Nephron (organoid): ENCODE measurements around the gene FOXA1.
A peak's percentile ranks its signal among the peaks of the same experiment; 100 is the strongest.

Experiments
- H3K27ac Mint-ChIP-seq, 3 experiments: 2 replicates each; pipeline ENCODE4 v1.8.0; 2020; ENCODE audit warnings: mixed read lengths in 3 of 3, mild to moderate bottlenecking in 2 of 3, moderate library complexity in 1 of 3
- H3K27me3 Mint-ChIP-seq: 2 replicates; pipeline ENCODE4 v1.8.0; 2021; ENCODE audit warnings: low read depth, mild to moderate bottlenecking, moderate library complexity, mixed read lengths
- H3K36me3 Mint-ChIP-seq: 2 replicates; pipeline ENCODE4 v1.8.0; 2020; ENCODE audit warnings: low read depth, mixed read lengths
- H3K4me1 Mint-ChIP-seq: 2 replicates; pipeline ENCODE4 v1.8.0; 2020; ENCODE audit warnings: mixed read lengths
- H3K4me3 Mint-ChIP-seq, 3 experiments: 2 replicates each; pipeline ENCODE4 v1.8.0; 2020; ENCODE audit warnings: mild to moderate bottlenecking in 3 of 3, mixed read lengths in 3 of 3, moderate library complexity in 2 of 3
- H3K9me3 Mint-ChIP-seq: 2 replicates; pipeline ENCODE4 v1.8.0; 2020; ENCODE audit warnings: mixed read lengths
- TF ChIP-seq, protein P1 (sequence below), 3 experiments: fragments of 200-600 bp; sonication (generic); IDR thresholded peaks; one replicate each; pipeline ENCODE4 v1.5.0; 2021; ENCODE audit warnings: antibody characterized with exemption in 3 of 3; ENCODE audit not compliant: unreplicated experiment in 3 of 3

FOXA1 gene

GRCh38 chr14:37585101-37585511 is 9.9 kb downstream of the FOXA1 start:
- Mint-ChIP-seq H3K4me1 (peaks cover 10% of the 10 kb centered on the region), H3K27ac (no peak overlapping the region), H3K27me3 (peaks cover 100% of the 10 kb centered on the region), H3K9me3 (peaks cover 3% of the 10 kb centered on the region), H3K36me3 (no peaks in the 10 kb centered on the region), H3K4me3 (no peak overlapping the region)
- TF ChIP-seq, protein P1, sequence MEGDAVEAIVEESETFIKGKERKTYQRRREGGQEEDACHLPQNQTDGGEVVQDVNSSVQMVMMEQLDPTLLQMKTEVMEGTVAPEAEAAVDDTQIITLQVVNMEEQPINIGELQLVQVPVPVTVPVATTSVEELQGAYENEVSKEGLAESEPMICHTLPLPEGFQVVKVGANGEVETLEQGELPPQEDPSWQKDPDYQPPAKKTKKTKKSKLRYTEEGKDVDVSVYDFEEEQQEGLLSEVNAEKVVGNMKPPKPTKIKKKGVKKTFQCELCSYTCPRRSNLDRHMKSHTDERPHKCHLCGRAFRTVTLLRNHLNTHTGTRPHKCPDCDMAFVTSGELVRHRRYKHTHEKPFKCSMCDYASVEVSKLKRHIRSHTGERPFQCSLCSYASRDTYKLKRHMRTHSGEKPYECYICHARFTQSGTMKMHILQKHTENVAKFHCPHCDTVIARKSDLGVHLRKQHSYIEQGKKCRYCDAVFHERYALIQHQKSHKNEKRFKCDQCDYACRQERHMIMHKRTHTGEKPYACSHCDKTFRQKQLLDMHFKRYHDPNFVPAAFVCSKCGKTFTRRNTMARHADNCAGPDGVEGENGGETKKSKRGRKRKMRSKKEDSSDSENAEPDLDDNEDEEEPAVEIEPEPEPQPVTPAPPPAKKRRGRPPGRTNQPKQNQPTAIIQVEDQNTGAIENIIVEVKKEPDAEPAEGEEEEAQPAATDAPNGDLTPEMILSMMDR (IDR thresholded peaks at IDR 0.05; ENCODE audit: unreplicated experiment in 3 of 3): no peak

DNA sequence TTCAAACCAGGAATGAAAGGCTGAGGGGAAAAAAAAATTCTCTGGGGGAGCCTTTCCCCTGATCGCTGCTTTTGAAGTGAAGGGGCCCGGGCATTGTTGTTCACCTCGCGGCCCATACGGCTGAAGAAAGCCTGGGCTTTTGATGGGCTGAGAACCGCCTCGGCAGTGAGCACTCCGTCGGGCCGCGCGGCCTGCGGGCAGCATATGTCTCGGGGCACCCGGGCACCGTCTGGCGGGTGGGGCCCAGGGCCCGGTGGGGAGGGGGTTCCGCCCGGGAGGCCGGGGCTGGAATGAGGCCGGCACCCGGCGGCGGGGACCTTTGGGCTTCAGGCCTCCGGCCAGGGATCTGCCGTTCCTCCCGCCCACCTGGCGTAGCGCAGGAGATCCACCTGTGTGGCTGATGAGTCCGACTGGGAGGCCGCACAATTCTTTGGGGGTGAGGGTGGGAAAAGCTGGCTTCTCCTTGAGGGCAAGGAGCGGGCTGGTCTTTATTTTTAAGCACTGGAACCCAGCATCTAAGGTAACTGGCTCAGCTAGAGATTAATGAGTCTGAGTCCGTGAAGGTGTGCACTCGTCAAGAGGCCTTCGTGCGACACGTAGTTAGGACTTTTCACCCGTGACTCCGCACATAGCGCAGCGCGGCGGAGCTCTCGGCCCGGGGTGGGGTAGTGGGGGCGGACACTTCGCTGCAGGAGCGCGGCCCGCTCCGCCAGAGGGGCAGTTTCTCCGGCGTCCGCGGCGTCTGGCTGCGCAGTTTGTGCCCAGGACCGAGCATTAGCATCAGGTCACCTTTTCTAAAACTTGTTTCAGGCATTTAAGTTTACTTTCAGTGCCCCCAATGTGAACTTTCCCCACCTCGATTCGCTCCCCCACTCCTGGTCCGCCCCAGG is 10.6 kb downstream of the FOXA1 start:
- Mint-ChIP-seq H3K27me3 (peaks cover 100% of the 10 kb centered on the region), H3K4me1 (peaks cover 10% of the 10 kb centered on the region), H3K9me3 (peaks cover 3% of the 10 kb centered on the region), H3K36me3 (no peaks in the 10 kb centered on the region), H3K4me3 (peak overlapping the region in 1 of 3 experiments; percentile 25), H3K27ac (no peak overlapping the region)
- TF ChIP-seq, protein P1 (IDR thresholded peaks at IDR 0.05; ENCODE audit: unreplicated experiment in 3 of 3): no peak

DNA sequence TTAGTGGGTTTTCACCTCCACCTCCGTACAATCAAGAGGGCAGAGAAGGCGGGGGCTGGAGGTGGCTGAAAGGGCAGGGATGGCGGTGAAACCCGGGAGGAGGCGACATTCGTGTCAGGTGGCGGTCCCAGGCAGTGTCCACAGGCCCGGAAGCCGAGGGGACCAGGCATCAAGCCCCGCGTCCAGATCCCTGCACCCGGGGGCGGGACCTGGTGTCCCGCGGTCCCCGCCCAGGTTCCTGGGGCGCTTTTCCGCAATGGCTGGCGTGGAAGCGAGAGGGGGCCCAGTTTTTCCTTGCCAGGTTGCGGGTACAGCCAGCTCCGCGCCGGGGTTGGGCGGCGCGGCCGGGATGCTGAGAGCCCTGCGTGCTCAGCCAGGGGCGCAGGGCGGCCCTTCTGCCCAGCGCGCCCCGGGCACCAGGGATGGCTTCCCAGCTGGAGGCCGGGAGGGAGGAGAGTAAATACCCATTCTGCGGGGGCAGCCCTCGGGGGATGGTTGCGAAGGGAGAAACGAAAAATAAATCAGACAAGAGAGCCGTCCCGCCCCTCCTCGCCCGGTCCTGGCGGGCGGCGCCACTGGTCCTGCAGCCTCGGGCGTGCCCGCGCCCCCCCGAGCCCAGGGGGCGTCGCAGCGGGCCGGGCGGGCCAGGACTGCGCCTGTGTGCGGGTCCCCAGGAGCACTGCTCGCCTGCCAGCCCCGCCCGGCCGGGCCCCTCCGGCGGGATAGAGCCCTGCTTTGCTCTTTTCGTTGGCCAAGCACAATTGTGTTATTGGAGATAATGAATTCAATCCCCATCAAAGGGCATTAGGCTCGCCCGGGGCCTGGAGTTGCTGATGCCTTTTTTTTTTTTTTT is 11.5 kb downstream of the FOXA1 start:
- H3K27me3 Mint-ChIP-seq: peaks cover 98% of the 10 kb centered on the region
- no peaks in the 10 kb centered on the region for H3K9me3 Mint-ChIP-seq
- peak overlapping the region in 1 of 3 experiments; percentile 47 for H3K4me3 Mint-ChIP-seq
- no peak overlapping the region for H3K27ac Mint-ChIP-seq
- TF ChIP-seq, protein P1 (IDR thresholded peaks at IDR 0.05; ENCODE audit: unreplicated experiment in 3 of 3): no peak
- no peaks in the 10 kb centered on the region for H3K36me3 Mint-ChIP-seq
- peaks cover 4% of the 10 kb centered on the region for H3K4me1 Mint-ChIP-seq

GRCh38 chr14:37580146-37580545 is 14.9 kb downstream of the FOXA1 start:
- Mint-ChIP-seq H3K27me3 (peaks cover 87% of the 10 kb centered on the region), H3K9me3 (no peaks in the 10 kb centered on the region), H3K4me3 (no peak overlapping the region), H3K36me3 (no peaks in the 10 kb centered on the region), H3K4me1 (no peaks in the 10 kb centered on the region), H3K27ac (no peak overlapping the region)
- TF ChIP-seq, protein P1 (IDR thresholded peaks at IDR 0.05; ENCODE audit: unreplicated experiment in 3 of 3): no peak

DNA sequence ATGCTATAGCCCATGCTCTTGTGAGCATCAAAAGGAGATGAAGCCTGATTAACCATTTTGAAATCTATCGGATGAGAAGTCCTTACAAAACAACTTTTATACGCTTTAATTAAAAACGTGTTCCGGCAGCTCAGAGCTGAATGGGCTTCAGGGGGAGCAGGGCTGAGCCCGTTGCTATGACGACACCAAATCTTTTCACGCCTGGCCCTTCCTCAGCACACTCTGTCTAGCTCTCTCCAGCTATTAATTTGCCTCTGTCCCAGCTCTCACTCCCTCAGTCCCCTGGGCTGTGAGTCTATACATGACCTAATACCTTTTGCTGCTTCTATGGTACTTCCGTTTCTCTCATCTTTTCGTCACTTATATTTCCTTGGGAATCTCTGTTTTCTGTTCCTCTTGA is 15.8 kb downstream of the FOXA1 start:
- H3K27ac Mint-ChIP-seq: no peak overlapping the region
- H3K27me3 Mint-ChIP-seq: peaks cover 87% of the 10 kb centered on the region
- TF ChIP-seq, protein P1 (IDR thresholded peaks at IDR 0.05; ENCODE audit: unreplicated experiment in 3 of 3): no peak
- H3K36me3 Mint-ChIP-seq: no peaks in the 10 kb centered on the region
- H3K9me3 Mint-ChIP-seq: no peaks in the 10 kb centered on the region
- no peaks in the 10 kb centered on the region for H3K4me1 Mint-ChIP-seq
- H3K4me3 Mint-ChIP-seq: no peak overlapping the region
